ENCODE data around the gene OTOG.

OTOG gene

GRCh38 chr11:17570034-17570433 is 23.0 kb downstream of the OTOG start:
- TF ChIP-seq MAX (IDR thresholded peaks at IDR 0.05), result no peak
- no peak for TF ChIP-seq TEAD4 (IDR thresholded peaks at IDR 0.05)
- no peak for TF ChIP-seq REST (IDR thresholded peaks at IDR 0.05; ENCODE audit: low read depth)

- TF ChIP-seq EGR1 (IDR thresholded peaks at IDR 0.05) (no peak), NFIC (IDR thresholded peaks at IDR 0.05) (no peak), USF1 (IDR thresholded peaks at IDR 0.05) (no peak), TCF12 (IDR thresholded peaks at IDR 0.05; ENCODE audit: low read depth) (no peak), CEBPB (IDR thresholded peaks at IDR 0.05) (no peak), CREB1 (IDR thresholded peaks at IDR 0.05; ENCODE audit: low read depth) (no peak)
These were observed 24.6 kb downstream of the OTOG start for GRCh38 chr11:17571431-17572358.

GRCh38 chr11:17572359-17572690 is 25.3 kb downstream of the OTOG start:
- TF ChIP-seq RAD21 (IDR thresholded peaks at IDR 0.05; ENCODE audit: low read depth), result no peak
- no peak for TF ChIP-seq ZBTB7A (IDR thresholded peaks at IDR 0.05; ENCODE audit: low read depth)
- no peak for TF ChIP-seq REST (IDR thresholded peaks at IDR 0.05; ENCODE audit: low read depth)
- no peak for TF ChIP-seq MAX (IDR thresholded peaks at IDR 0.05)
- no peak for TF ChIP-seq TCF12 (IDR thresholded peaks at IDR 0.05; ENCODE audit: low read depth)
- no peak for TF ChIP-seq CREB1 (IDR thresholded peaks at IDR 0.05; ENCODE audit: low read depth)
- TF ChIP-seq FOXM1 (IDR thresholded peaks at IDR 0.05; ENCODE audit: borderline replicate concordance, low read depth), result no peak
- TF ChIP-seq NFIC (IDR thresholded peaks at IDR 0.05), result no peak
- TF ChIP-seq TEAD4 (IDR thresholded peaks at IDR 0.05), result no peak
- TF ChIP-seq EGR1 (IDR thresholded peaks at IDR 0.05), result no peak
- no peak for TF ChIP-seq USF1 (IDR thresholded peaks at IDR 0.05)

GRCh38 chr11:17572791-17573460 is 25.9 kb downstream of the OTOG start:
- no peak for TF ChIP-seq CEBPB (IDR thresholded peaks at IDR 0.05)
- TF ChIP-seq REST (IDR thresholded peaks at IDR 0.05; ENCODE audit: low read depth), result no peak
- TF ChIP-seq TCF12 (IDR thresholded peaks at IDR 0.05; ENCODE audit: low read depth), result no peak
- no peak for TF ChIP-seq TAF1 (IDR thresholded peaks at IDR 0.05; ENCODE audit: low read depth)
- no peak for TF ChIP-seq EGR1 (IDR thresholded peaks at IDR 0.05)
- TF ChIP-seq CREB1 (IDR thresholded peaks at IDR 0.05; ENCODE audit: low read depth), result no peak
- no peak for TF ChIP-seq USF1 (IDR thresholded peaks at IDR 0.05)
- TF ChIP-seq RAD21 (IDR thresholded peaks at IDR 0.05; ENCODE audit: low read depth), result no peak
- TF ChIP-seq EP300 (IDR thresholded peaks at IDR 0.05; ENCODE audit: borderline replicate concordance), result no peak
- TF ChIP-seq ZBTB7A (IDR thresholded peaks at IDR 0.05; ENCODE audit: low read depth), result no peak
- TF ChIP-seq NFIC (IDR thresholded peaks at IDR 0.05), result no peak
- TF ChIP-seq YY1 (IDR thresholded peaks at IDR 0.05; ENCODE audit: low read depth), result no peak
- no peak for TF ChIP-seq TEAD4 (IDR thresholded peaks at IDR 0.05)

Data from Ishikawa (cell line).